OCI-LY3 (cell line): ENCODE results near the gene SORBS1.

ENCODE experiments used
- EZH2phosphoT487 ChIP-seq: fragments of 200-600 bp; shearing (Covaris generic); IDR thresholded peaks from 2 replicates; pipeline ENCODE4 v1.6.1; 2018; ENCODE audit warnings: antibody characterized with exemption, mixed run types, low read depth
- TF ChIP-seq, protein P1 (sequence below): fragments of 200-600, 300-600 bp; sonication (generic); IDR thresholded peaks from 2 replicates; pipeline ENCODE4 v1.5.1; 2014; ENCODE audit warnings: antibody characterized with exemption, low read length, low read depth

DNA sequence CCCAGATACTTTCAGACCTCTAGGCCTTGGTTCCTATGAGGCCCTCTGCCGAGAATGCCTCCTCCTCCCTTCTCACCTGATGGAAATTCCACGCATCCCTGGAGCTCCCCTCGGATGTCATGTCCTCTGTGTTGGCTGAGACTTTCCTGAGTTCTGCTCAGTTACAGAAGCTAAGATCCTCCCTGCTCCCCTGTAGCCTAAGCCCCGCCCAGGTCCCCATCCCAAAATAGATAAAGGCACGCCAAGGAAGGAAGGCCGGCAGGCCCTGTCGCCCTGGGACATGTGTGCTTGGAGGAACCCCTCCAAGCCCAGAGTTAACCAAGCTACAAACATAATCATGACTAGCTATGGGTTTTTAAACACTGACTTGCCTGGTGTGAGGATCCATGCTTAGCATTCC lies 123.5 kb downstream of the SORBS1 start:
- TF ChIP-seq, protein P1, sequence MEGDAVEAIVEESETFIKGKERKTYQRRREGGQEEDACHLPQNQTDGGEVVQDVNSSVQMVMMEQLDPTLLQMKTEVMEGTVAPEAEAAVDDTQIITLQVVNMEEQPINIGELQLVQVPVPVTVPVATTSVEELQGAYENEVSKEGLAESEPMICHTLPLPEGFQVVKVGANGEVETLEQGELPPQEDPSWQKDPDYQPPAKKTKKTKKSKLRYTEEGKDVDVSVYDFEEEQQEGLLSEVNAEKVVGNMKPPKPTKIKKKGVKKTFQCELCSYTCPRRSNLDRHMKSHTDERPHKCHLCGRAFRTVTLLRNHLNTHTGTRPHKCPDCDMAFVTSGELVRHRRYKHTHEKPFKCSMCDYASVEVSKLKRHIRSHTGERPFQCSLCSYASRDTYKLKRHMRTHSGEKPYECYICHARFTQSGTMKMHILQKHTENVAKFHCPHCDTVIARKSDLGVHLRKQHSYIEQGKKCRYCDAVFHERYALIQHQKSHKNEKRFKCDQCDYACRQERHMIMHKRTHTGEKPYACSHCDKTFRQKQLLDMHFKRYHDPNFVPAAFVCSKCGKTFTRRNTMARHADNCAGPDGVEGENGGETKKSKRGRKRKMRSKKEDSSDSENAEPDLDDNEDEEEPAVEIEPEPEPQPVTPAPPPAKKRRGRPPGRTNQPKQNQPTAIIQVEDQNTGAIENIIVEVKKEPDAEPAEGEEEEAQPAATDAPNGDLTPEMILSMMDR: no peak
- TF ChIP-seq EZH2phosphoT487: no peak
